GM21360 (cell line): Measurements from ENCODE around the gene SRSF5.
"Not testable (repeated sequence)": the region's sequence is repeated elsewhere in the genome, so short reads cannot be mapped to it uniquely, and the experiment has no call there.

Experiments
- ATAC-seq: cut with Tn5 transposase; IDR thresholded peaks from one replicate; pipeline ENCODE4 v1.9.1; 2021; ENCODE audit warnings: mild to moderate bottlenecking, moderate library complexity; ENCODE audit not compliant: unreplicated experiment

SRSF5 gene

GRCh38 chr14:69804902-69805301 is 38.0 kb downstream of the SRSF5 start:
- ATAC-seq, result no peak

- ATAC-seq, result no peak
These were observed 40.2 kb downstream of the SRSF5 start for GRCh38 chr14:69807192-69807591.

- no peak for ATAC-seq
These were observed 42.2 kb downstream of the SRSF5 start for GRCh38 chr14:69808919-69809808.

- ATAC-seq, result no peak
These were observed 44.4 kb downstream of the SRSF5 start for GRCh38 chr14:69811227-69811867.

GRCh38 chr14:69811868-69812252 is 44.9 kb downstream of the SRSF5 start:
- ATAC-seq, result no peak

GRCh38 chr14:69812711-69813110 is 45.8 kb downstream of the SRSF5 start:
- ATAC-seq, result no peak

GRCh38 chr14:69813346-69813745 is 46.4 kb downstream of the SRSF5 start:
- ATAC-seq, result not testable (repeated sequence)

- ATAC-seq, result no peak
These were observed 47.5 kb downstream of the SRSF5 start for GRCh38 chr14:69814397-69814796.

GRCh38 chr14:69815556-69815955 is 48.6 kb downstream of the SRSF5 start:
- ATAC-seq, result no peak

- no peak for ATAC-seq
These were observed 49.3 kb downstream of the SRSF5 start for GRCh38 chr14:69816216-69816615.

- no peak for ATAC-seq
These were observed 51.8 kb downstream of the SRSF5 start for GRCh38 chr14:69818758-69819191.

- no peak for ATAC-seq
These were observed 52.7 kb downstream of the SRSF5 start for GRCh38 chr14:69819607-69820006.

- no peak for ATAC-seq
These were observed 54.0 kb downstream of the SRSF5 start for GRCh38 chr14:69820991-69821390.
